ENCODE results near the gene MT1G. TPM values are rescaled to one million over a fixed set of nuclear protein-coding genes. Genes with fewer than 3 reads are reported as not detected.

MT1G gene
- polyA plus RNA-seq, 1 of the 3 experiments (the other 2 are of a cell fraction): 1.2 TPM

DNA sequence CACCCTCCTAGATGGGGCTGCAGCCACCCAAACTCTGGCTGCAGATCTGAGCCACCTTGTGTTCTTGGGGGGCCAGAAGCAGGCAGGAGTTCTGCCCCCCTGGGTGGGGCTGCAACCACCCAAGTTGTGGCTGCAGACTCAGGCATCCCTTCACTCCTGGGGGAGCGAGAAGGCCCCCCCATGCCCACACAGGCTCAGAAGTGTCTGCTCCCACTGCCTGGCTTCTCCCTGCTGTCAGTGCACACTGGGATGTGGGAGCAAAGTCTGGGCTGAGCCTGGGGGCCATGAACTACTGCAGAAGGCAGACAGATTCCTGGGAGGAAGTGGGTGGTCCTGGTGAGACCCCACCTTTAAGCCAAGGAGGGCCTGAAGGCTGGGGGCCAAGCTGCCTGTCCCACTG, 27.4 kb upstream of the MT1G start (continued):
- TF ChIP-seq, protein P1, sequence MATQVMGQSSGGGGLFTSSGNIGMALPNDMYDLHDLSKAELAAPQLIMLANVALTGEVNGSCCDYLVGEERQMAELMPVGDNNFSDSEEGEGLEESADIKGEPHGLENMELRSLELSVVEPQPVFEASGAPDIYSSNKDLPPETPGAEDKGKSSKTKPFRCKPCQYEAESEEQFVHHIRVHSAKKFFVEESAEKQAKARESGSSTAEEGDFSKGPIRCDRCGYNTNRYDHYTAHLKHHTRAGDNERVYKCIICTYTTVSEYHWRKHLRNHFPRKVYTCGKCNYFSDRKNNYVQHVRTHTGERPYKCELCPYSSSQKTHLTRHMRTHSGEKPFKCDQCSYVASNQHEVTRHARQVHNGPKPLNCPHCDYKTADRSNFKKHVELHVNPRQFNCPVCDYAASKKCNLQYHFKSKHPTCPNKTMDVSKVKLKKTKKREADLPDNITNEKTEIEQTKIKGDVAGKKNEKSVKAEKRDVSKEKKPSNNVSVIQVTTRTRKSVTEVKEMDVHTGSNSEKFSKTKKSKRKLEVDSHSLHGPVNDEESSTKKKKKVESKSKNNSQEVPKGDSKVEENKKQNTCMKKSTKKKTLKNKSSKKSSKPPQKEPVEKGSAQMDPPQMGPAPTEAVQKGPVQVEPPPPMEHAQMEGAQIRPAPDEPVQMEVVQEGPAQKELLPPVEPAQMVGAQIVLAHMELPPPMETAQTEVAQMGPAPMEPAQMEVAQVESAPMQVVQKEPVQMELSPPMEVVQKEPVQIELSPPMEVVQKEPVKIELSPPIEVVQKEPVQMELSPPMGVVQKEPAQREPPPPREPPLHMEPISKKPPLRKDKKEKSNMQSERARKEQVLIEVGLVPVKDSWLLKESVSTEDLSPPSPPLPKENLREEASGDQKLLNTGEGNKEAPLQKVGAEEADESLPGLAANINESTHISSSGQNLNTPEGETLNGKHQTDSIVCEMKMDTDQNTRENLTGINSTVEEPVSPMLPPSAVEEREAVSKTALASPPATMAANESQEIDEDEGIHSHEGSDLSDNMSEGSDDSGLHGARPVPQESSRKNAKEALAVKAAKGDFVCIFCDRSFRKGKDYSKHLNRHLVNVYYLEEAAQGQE (IDR thresholded peaks at IDR 0.05; ENCODE audit: low read depth, low read length): no peak
- TF ChIP-seq EP300 (IDR thresholded peaks at IDR 0.05; ENCODE audit: borderline replicate concordance in 1 of 2, low read depth in 1 of 2, low read length in 1 of 2) (no peak), TEAD4 (IDR thresholded peaks at IDR 0.05; ENCODE audit: borderline replicate concordance, insufficient read depth) (no peak), CHD2 (IDR thresholded peaks at IDR 0.05; ENCODE audit: low read length, partially characterized antibody) (no peak), SMC3 (IDR thresholded peaks at IDR 0.05; ENCODE audit: low read depth, low read length) (no peak)

DNA sequence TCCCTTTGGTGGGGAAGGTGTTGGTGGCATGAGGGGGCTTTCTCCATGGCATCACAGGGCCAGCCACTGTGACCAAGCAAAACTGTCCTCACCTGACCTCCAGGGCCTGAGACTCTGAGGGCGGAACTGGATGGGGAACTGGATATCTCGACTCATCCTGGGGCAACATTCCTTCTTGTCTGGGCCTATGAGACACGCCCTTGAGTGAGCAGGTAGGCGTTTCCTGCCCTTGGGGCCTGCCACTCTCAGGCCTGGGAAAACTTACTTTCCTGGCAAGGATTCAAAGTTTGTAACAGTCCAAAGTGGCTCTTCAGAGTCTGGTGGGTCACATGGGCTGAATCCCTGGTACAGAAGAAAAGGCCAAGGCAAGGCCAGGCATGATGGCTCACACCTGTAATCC, 24.0 kb upstream of the MT1G start:
- no peaks in the 10 kb centered on the region for H3K9me2 ChIP-seq
- no peaks in the 10 kb centered on the region; a peak in 1 of 4 replicates for H3K4me1 ChIP-seq (ENCODE audit: control insufficient read depth in 1 of 2, insufficient read depth in 2 of 2, low read depth in 1 of 2, low read length in 1 of 2)
- H3K9ac ChIP-seq: no peak overlapping the region
- no peak for DNase-seq
- H2AFZ ChIP-seq (ENCODE audit: low read depth): peak overlapping the region; percentile 22; the same call in 1 of the 2 replicates
- H3K4me3 ChIP-seq (ENCODE audit: low read depth in 2 of 2, low read length in 1 of 2): no peak overlapping the region
- POLR2A ChIA-PET: no interaction called here
- H3K27ac ChIP-seq (ENCODE audit: low read depth in 2 of 2, low read length in 1 of 2): peak overlapping the region in 1 of 2 experiments; percentile 33; a peak in 1 of 4 replicates
- CTCF ChIA-PET: interaction anchor here (2.3 kb wide), 1 partner anchor 10 kb away, joined by 8 read pairs; no protein-coding TSS in a partner anchor
- no peak overlapping the region for H3K4me2 ChIP-seq
- 71% methylated on average over 3 of the region's 4 CpGs for WGBS (ENCODE audit: low lambda C conversion rate)
- no peaks in the 10 kb centered on the region for H3K79me2 ChIP-seq (ENCODE audit: insufficient read depth)
- TF ChIP-seq FOXM1 (IDR thresholded peaks at IDR 0.05; ENCODE audit: low read depth) (no peak), RAD21 (IDR thresholded peaks at IDR 0.05; ENCODE audit: low read length) (no peak), MEF2A (IDR thresholded peaks at IDR 0.05; ENCODE audit: borderline replicate concordance, low read depth) (no peak), CHD2 (IDR thresholded peaks at IDR 0.05; ENCODE audit: low read length, partially characterized antibody) (no peak), NFIC (IDR thresholded peaks at IDR 0.05; ENCODE audit: borderline replicate concordance) (no peak), EP300 (IDR thresholded peaks at IDR 0.05; ENCODE audit: borderline replicate concordance in 1 of 2, low read depth in 1 of 2, low read length in 1 of 2) (no peak)
- TF ChIP-seq, protein P2, sequence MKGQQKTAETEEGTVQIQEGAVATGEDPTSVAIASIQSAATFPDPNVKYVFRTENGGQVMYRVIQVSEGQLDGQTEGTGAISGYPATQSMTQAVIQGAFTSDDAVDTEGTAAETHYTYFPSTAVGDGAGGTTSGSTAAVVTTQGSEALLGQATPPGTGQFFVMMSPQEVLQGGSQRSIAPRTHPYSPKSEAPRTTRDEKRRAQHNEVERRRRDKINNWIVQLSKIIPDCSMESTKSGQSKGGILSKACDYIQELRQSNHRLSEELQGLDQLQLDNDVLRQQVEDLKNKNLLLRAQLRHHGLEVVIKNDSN (IDR thresholded peaks at IDR 0.05; ENCODE audit: borderline replicate concordance, low read depth): peak; percentile 25; the same call in 1 of the 2 replicates
- TF ChIP-seq, protein P3, sequence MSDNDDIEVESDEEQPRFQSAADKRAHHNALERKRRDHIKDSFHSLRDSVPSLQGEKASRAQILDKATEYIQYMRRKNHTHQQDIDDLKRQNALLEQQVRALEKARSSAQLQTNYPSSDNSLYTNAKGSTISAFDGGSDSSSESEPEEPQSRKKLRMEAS (IDR thresholded peaks at IDR 0.05; ENCODE audit: low read depth): no peak
- TF ChIP-seq, protein P4, sequence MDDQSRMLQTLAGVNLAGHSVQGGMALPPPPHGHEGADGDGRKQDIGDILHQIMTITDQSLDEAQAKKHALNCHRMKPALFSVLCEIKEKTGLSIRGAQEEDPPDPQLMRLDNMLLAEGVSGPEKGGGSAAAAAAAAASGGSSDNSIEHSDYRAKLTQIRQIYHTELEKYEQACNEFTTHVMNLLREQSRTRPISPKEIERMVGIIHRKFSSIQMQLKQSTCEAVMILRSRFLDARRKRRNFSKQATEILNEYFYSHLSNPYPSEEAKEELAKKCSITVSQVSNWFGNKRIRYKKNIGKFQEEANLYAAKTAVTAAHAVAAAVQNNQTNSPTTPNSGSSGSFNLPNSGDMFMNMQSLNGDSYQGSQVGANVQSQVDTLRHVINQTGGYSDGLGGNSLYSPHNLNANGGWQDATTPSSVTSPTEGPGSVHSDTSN (IDR thresholded peaks at IDR 0.05): 0 out of 2 replicates have a peak, but pooled peaks have one; percentile 19
- no peaks in the 10 kb centered on the region for H3K9me3 ChIP-seq
- no peaks in the 10 kb centered on the region for H4K20me1 ChIP-seq (ENCODE audit: insufficient read depth)
- H3F3A ChIP-seq (replicated peaks; ENCODE audit: insufficient read depth): no peaks in the 10 kb centered on the region
- H3K36me3 ChIP-seq (replicated peaks in 1 of 2; ENCODE audit: control insufficient read depth in 1 of 2, insufficient read depth in 2 of 2, low read length in 1 of 2): no peaks in the 10 kb centered on the region
- no peaks in the 10 kb centered on the region for H3K27me3 ChIP-seq (ENCODE audit: insufficient read depth)

Data from SK-N-SH (cell line).